HepG2 (cell line): ENCODE data around the gene NYAP1. TPM values are rescaled to one million over a fixed set of nuclear protein-coding genes. Genes with fewer than 3 reads are reported as not detected.

ENCODE experiments used
- CC2D1A ChIP-seq: sonication (generic); formaldehyde crosslinking; IDR thresholded peaks from 2 replicates; pipeline ENCODE4 v1.8.1; 2023; ENCODE audit warnings: mild to moderate bottlenecking, missing genetic modification reagents
- FOXA3 ChIP-seq: IDR thresholded peaks from 2 replicates; pipeline ENCODE4 v1.6.1; 2016; ENCODE audit warnings: missing genetic modification reagents, missing compliant biosample characterization
- FOXK2 ChIP-seq: fragments of 450-650 bp; IDR thresholded peaks from 2 replicates; pipeline ENCODE4 v1.6.1; 2016
- MTF1 ChIP-seq: sonication (generic); formaldehyde crosslinking; IDR thresholded peaks from 2 replicates; pipeline ENCODE4 v1.5.0; 2020; ENCODE audit warnings: missing genetic modification reagents
- NBN ChIP-seq: fragments of 450-650 bp; conservative IDR thresholded peaks from 2 replicates; pipeline ENCODE4 v1.6.1; 2017
- NCOA2 ChIP-seq: sonication (generic); formaldehyde crosslinking; IDR thresholded peaks from 2 replicates; pipeline ENCODE4 v1.8.0; 2022; ENCODE audit warnings: inconsistent platforms
- NFE2L1 ChIP-seq: sonication (generic); formaldehyde crosslinking; IDR thresholded peaks from 2 replicates; pipeline ENCODE4 v1.4.0; 2020; ENCODE audit warnings: missing genetic modification reagents, mild to moderate bottlenecking, borderline replicate concordance
- PHF8 ChIP-seq: sonication (generic); formaldehyde crosslinking; IDR thresholded peaks from 2 replicates; pipeline ENCODE4 v1.5.0; 2020; ENCODE audit warnings: missing genetic modification reagents
- RAD51 ChIP-seq: fragments of 450-650 bp; IDR thresholded peaks from 2 replicates; pipeline ENCODE4 v1.6.1; 2016; ENCODE audit warnings: borderline replicate concordance
- SMC3 ChIP-seq: IDR thresholded peaks from 2 replicates; pipeline ENCODE4 v1.6.1; 2011; ENCODE audit warnings: low read length, improper control_type of control experiment
- ZC3H4 ChIP-seq: sonication (generic); formaldehyde crosslinking; IDR thresholded peaks from 2 replicates; pipeline ENCODE4 v1.4.0; 2020; ENCODE audit warnings: missing genetic modification reagents, borderline replicate concordance
- ZNF670 ChIP-seq: sonication (generic); formaldehyde crosslinking; IDR thresholded peaks from 2 replicates; pipeline ENCODE4 v1.8.0; 2022; ENCODE audit warnings: mild to moderate bottlenecking, missing genetic modification reagents, borderline replicate concordance
- ZNF674 ChIP-seq: sonication (generic); formaldehyde crosslinking; IDR thresholded peaks from 2 replicates; pipeline ENCODE4 v1.5.0; 2020; ENCODE audit warnings: low read depth, mild to moderate bottlenecking, missing genetic modification reagents
- ZNF777 ChIP-seq: sonication (generic); formaldehyde crosslinking; IDR thresholded peaks from 2 replicates; pipeline ENCODE4 v1.4.0; 2020; ENCODE audit warnings: missing genetic modification reagents
- polyA plus RNA-seq, 8 experiments: library from polyadenylated mRNA; depleted of rRNA in 3 of 8; stranded (reverse) in 7 of 8; unstranded in 1 of 8; fragments of >200 nt; fragmentation: Illumina TruSeq in 4 of 8; extraction: Trizol in 4 of 8; gene quantifications; 2 replicates each; pipeline versions ENCODE4 v1.2.1 to v1.2.3, GENCODE V29; 2011 to 2016; ENCODE audit warnings: low read depth in 4 of 8, missing spikeins in 1 of 8, mixed read lengths in 1 of 8; ENCODE audit not compliant: insufficient read depth in 1 of 8
- total RNA-seq, 5 experiments: library from RNA; depleted of rRNA; stranded (reverse); fragments of >200 nt; fragmentation: Illumina TruSeq; extraction: Trizol; gene quantifications; 2 replicates each; pipeline ENCODE4 v1.2.3, GENCODE V29; 2016; ENCODE audit warnings: low read depth in 1 of 5
- TF ChIP-seq, protein P1 (sequence below): IDR thresholded peaks from 2 replicates; pipeline ENCODE4 v1.6.1; 2016; ENCODE audit warnings: mild to moderate bottlenecking
- TF ChIP-seq, protein P2 (sequence below): sonication (generic); formaldehyde crosslinking; IDR thresholded peaks from 2 replicates; pipeline ENCODE4 v1.4.0; 2020; ENCODE audit warnings: low read depth, missing genetic modification reagents
- TF ChIP-seq, protein P3 (sequence below): sonication (generic); formaldehyde crosslinking; IDR thresholded peaks from 2 replicates; pipeline ENCODE4 v1.5.1; 2020; ENCODE audit warnings: missing genetic modification reagents, mild to moderate bottlenecking, borderline replicate concordance
- TF ChIP-seq, protein P4 (sequence below): sonication (generic); formaldehyde crosslinking; IDR thresholded peaks from 2 replicates; pipeline ENCODE4 v1.4.0; 2020; ENCODE audit warnings: mild to moderate bottlenecking, missing genetic modification reagents
- TF ChIP-seq, protein P5 (sequence below): sonication (generic); formaldehyde crosslinking; IDR thresholded peaks from 2 replicates; pipeline ENCODE4 v1.4.0; 2020; ENCODE audit warnings: missing genetic modification reagents

Gene NYAP1
- total and polyA plus RNA-seq, 2 of the 13 experiments (the other 11 are each of a cell fraction or from before 2014, with no cell fraction given): 0.15 to 0.46 TPM

DNA sequence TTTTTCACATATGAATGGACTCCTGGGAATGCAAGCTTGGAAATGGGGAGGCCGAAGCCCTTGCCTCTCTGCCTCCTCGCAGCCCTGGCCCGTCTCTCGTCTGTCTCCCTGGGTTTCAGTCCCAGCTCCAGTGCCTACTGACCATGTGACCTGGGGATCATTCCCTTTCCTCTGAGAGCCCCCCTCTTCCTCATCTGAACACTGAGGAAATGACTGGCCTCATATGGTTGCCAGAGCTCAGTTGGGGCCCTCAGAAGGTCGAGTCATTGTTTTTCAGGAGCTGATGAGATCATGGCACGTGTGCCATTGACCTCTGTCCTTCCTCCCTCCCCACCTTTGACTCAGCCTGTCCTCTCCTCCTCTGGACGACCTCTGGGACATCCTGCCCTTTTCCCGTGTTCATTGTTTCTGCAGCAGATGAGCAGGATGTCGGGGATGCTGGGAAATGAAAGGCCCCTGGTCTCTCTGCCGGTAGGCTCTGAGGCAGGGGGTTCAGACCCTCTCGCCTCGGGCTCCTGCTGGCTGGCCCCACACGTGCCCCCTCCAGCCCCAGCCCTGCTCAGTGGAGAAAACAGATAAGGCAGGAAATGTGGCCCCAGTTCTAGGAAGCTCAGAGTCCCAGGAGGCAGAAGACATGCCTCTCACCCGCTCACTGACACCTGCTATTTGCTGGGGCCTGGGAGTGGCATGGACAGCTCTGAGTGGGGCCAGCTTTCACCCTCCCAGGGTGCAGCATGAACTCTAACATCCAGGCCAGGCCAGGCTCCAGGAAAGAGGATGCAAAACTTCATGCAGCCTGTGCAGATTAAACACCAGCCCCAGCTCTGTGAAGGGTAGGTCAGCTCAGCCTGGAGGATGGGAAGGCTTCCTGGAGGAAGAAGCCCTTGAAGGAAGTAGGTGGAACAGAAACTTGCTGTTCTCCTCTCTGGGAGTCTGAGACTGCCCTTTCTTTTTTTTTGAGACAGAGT, 39.1 kb upstream of the NYAP1 start (continued):
- TF ChIP-seq, protein P1, sequence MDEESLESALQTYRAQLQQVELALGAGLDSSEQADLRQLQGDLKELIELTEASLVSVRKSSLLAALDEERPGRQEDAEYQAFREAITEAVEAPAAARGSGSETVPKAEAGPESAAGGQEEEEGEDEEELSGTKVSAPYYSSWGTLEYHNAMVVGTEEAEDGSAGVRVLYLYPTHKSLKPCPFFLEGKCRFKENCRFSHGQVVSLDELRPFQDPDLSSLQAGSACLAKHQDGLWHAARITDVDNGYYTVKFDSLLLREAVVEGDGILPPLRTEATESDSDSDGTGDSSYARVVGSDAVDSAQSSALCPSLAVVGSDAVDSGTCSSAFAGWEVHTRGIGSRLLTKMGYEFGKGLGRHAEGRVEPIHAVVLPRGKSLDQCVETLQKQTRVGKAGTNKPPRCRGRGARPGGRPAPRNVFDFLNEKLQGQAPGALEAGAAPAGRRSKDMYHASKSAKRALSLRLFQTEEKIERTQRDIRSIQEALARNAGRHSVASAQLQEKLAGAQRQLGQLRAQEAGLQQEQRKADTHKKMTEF (CRISPR knock-in tag): peak; percentile 91
- TF ChIP-seq PHF8 (peak; percentile 47; the same call in 1 of the 2 replicates), NBN (no peak), NFE2L1 (no peak; the same call in 1 of the 2 replicates), FOXK2 (peak; percentile 39; the same call in 1 of the 2 replicates), SMC3 (peak; percentile 4; the same call in 1 of the 2 replicates), NCOA2 (CRISPR knock-in tag) (peak; percentile 79), ZNF777 (CRISPR knock-in tag) (no peak), FOXA3 (CRISPR knock-in tag) (peak; percentile 68), RAD51 (peak; percentile 48), ZC3H4 (CRISPR knock-in tag) (peak; percentile 67; the same call in 1 of the 2 replicates), ZNF674 (CRISPR knock-in tag) (no peak), MTF1 (CRISPR knock-in tag) (no peak), CC2D1A (CRISPR knock-in tag) (no peak), ZNF670 (0 out of 2 replicates have a peak, but pooled peaks have one; percentile 33)
- TF ChIP-seq, protein P2, sequence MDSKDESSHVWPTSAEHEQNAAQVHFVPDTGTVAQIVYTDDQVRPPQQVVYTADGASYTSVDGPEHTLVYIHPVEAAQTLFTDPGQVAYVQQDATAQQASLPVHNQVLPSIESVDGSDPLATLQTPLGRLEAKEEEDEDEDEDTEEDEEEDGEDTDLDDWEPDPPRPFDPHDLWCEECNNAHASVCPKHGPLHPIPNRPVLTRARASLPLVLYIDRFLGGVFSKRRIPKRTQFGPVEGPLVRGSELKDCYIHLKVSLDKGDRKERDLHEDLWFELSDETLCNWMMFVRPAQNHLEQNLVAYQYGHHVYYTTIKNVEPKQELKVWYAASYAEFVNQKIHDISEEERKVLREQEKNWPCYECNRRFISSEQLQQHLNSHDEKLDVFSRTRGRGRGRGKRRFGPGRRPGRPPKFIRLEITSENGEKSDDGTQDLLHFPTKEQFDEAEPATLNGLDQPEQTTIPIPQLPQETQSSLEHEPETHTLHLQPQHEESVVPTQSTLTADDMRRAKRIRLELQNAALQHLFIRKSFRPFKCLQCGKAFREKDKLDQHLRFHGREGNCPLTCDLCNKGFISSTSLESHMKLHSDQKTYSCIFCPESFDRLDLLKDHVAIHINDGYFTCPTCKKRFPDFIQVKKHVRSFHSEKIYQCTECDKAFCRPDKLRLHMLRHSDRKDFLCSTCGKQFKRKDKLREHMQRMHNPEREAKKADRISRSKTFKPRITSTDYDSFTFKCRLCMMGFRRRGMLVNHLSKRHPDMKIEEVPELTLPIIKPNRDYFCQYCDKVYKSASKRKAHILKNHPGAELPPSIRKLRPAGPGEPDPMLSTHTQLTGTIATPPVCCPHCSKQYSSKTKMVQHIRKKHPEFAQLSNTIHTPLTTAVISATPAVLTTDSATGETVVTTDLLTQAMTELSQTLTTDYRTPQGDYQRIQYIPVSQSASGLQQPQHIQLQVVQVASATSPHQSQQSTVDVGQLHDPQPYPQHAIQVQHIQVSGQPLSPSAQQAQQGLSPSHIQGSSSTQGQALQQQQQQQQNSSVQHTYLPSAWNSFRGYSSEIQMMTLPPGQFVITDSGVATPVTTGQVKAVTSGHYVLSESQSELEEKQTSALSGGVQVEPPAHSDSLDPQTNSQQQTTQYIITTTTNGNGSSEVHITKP (CRISPR knock-in tag): no peak
- TF ChIP-seq, protein P3, sequence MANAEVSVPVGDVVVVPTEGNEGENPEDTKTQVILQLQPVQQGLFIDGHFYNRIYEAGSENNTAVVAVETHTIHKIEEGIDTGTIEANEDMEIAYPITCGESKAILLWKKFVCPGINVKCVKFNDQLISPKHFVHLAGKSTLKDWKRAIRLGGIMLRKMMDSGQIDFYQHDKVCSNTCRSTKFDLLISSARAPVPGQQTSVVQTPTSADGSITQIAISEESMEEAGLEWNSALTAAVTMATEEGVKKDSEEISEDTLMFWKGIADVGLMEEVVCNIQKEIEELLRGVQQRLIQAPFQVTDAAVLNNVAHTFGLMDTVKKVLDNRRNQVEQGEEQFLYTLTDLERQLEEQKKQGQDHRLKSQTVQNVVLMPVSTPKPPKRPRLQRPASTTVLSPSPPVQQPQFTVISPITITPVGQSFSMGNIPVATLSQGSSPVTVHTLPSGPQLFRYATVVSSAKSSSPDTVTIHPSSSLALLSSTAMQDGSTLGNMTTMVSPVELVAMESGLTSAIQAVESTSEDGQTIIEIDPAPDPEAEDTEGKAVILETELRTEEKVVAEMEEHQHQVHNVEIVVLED (CRISPR knock-in tag): peak; percentile 56; the same call in 1 of the 2 replicates
- TF ChIP-seq, protein P4, sequence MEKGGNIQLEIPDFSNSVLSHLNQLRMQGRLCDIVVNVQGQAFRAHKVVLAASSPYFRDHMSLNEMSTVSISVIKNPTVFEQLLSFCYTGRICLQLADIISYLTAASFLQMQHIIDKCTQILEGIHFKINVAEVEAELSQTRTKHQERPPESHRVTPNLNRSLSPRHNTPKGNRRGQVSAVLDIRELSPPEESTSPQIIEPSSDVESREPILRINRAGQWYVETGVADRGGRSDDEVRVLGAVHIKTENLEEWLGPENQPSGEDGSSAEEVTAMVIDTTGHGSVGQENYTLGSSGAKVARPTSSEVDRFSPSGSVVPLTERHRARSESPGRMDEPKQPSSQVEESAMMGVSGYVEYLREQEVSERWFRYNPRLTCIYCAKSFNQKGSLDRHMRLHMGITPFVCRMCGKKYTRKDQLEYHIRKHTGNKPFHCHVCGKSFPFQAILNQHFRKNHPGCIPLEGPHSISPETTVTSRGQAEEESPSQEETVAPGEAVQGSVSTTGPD (CRISPR knock-in tag): peak; percentile 45; the same call in 1 of the 2 replicates
- TF ChIP-seq, protein P5, sequence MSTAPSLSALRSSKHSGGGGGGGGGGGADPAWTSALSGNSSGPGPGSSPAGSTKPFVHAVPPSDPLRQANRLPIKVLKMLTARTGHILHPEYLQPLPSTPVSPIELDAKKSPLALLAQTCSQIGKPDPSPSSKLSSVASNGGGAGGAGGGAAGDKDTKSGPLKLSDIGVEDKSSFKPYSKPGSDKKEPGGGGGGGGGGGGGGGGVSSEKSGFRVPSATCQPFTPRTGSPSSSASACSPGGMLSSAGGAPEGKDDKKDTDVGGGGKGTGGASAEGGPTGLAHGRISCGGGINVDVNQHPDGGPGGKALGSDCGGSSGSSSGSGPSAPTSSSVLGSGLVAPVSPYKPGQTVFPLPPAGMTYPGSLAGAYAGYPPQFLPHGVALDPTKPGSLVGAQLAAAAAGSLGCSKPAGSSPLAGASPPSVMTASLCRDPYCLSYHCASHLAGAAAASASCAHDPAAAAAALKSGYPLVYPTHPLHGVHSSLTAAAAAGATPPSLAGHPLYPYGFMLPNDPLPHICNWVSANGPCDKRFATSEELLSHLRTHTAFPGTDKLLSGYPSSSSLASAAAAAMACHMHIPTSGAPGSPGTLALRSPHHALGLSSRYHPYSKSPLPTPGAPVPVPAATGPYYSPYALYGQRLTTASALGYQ (CRISPR knock-in tag): no peak
